Chondrocyte (in vitro differentiated cells): ENCODE measurements around the gene VIM. TPM values are rescaled to one million over a fixed set of nuclear protein-coding genes. Genes with fewer than 3 reads are reported as not detected.

Experiments
- DNase-seq: peaks from one replicate; pipeline ENCODE4 v3.0.0; 2021; ENCODE audit warnings: mixed read lengths, low spot score
- H3K27ac Mint-ChIP-seq: one replicate; pipeline ENCODE4 v1.8.0; 2021; ENCODE audit warnings: mild to moderate bottlenecking, moderate library complexity, mixed read lengths; ENCODE audit not compliant: unreplicated experiment
- H3K27me3 Mint-ChIP-seq: 2 replicates; pipeline ENCODE4 v1.8.0; 2021; ENCODE audit warnings: low read depth, mixed read lengths
- H3K36me3 Mint-ChIP-seq: 2 replicates; pipeline ENCODE4 v1.8.0; 2021; ENCODE audit warnings: low read depth, mixed read lengths
- H3K4me1 Mint-ChIP-seq: 2 replicates; pipeline ENCODE4 v1.8.0; 2021; ENCODE audit warnings: low read depth, mild to moderate bottlenecking, mixed read lengths
- H3K4me3 Mint-ChIP-seq: one replicate; pipeline ENCODE4 v1.8.0; 2021; ENCODE audit warnings: mild to moderate bottlenecking, moderate library complexity, mixed read lengths; ENCODE audit not compliant: unreplicated experiment
- H3K9me3 Mint-ChIP-seq: 2 replicates; pipeline ENCODE4 v1.8.0; 2021; ENCODE audit warnings: low read depth, mixed read lengths
- CTCF ChIP-seq: fragments of 200-600 bp; sonication (generic); IDR thresholded peaks from 2 replicates; pipeline ENCODE4 v1.5.0; 2021; ENCODE audit warnings: antibody characterized with exemption, mild to moderate bottlenecking, moderate library complexity
- total RNA-seq: library from RNA; stranded (reverse); gene quantifications from 3 replicates; pipeline ENCODE4 v1.2.1, GENCODE V29; 2021

VIM gene
- total RNA-seq, 1 donor from 2014 or later = 4,580 TPM

GRCh38 chr10:17214526-17214925 is 13.5 kb upstream of the VIM start:
- no peaks in the 10 kb centered on the region for H3K27me3 Mint-ChIP-seq
- no peak for TF ChIP-seq CTCF
- no peaks in the 10 kb centered on the region for H3K9me3 Mint-ChIP-seq
- no peaks in the 10 kb centered on the region for H3K36me3 Mint-ChIP-seq
- H3K27ac Mint-ChIP-seq = peak overlapping the region; percentile 87
- H3K4me1 Mint-ChIP-seq = peaks cover 90% of the 10 kb centered on the region
- no peak for DNase-seq
- peak overlapping the region; percentile 49 for H3K4me3 Mint-ChIP-seq

GRCh38 chr10:17214971-17215781 is 12.9 kb upstream of the VIM start:
- no peaks in the 10 kb centered on the region for H3K36me3 Mint-ChIP-seq
- DNase-seq = no peak
- no peaks in the 10 kb centered on the region for H3K9me3 Mint-ChIP-seq
- peaks cover 86% of the 10 kb centered on the region for H3K4me1 Mint-ChIP-seq
- H3K4me3 Mint-ChIP-seq = peak overlapping the region; percentile 49
- H3K27me3 Mint-ChIP-seq = no peaks in the 10 kb centered on the region
- H3K27ac Mint-ChIP-seq = peak overlapping the region; percentile 87
- no peak for TF ChIP-seq CTCF

GRCh38 chr10:17215782-17216122 is 12.3 kb upstream of the VIM start:
- Mint-ChIP-seq H3K36me3 (no peaks in the 10 kb centered on the region), H3K27me3 (no peaks in the 10 kb centered on the region), H3K9me3 (no peaks in the 10 kb centered on the region), H3K4me3 (no peak overlapping the region), H3K27ac (peak overlapping the region; percentile 87), H3K4me1 (peaks cover 86% of the 10 kb centered on the region)
- DNase-seq = no peak
- no peak for TF ChIP-seq CTCF

GRCh38 chr10:17216217-17216900 is 11.7 kb upstream of the VIM start:
- Mint-ChIP-seq H3K27ac (peak overlapping the region; percentile 87), H3K4me3 (peak overlapping the region; percentile 33), H3K9me3 (no peaks in the 10 kb centered on the region), H3K4me1 (peaks cover 86% of the 10 kb centered on the region), H3K27me3 (no peaks in the 10 kb centered on the region), H3K36me3 (no peaks in the 10 kb centered on the region)
- no peak for TF ChIP-seq CTCF
- no peak for DNase-seq

- Mint-ChIP-seq H3K9me3 (no peaks in the 10 kb centered on the region), H3K4me1 (peaks cover 83% of the 10 kb centered on the region), H3K27ac (peak overlapping the region; percentile 87), H3K27me3 (no peaks in the 10 kb centered on the region), H3K36me3 (no peaks in the 10 kb centered on the region), H3K4me3 (no peak overlapping the region)
- TF ChIP-seq CTCF = no peak
- no peak for DNase-seq
These were observed 11.1 kb upstream of the VIM start for GRCh38 chr10:17216901-17217395.
